Fibroblast of skin of right quadriceps (primary cell): ENCODE measurements around the gene ZFC3H1.
A peak's percentile ranks its signal among the peaks of the same experiment; 100 is the strongest.
"Not testable (repeated sequence)": the region's sequence is repeated elsewhere in the genome, so short reads cannot be mapped to it uniquely, and the experiment has no call there.

Experiments
- DNase-seq: peaks from one replicate; pipeline ENCODE4 v3.0.0-alpha.2; 2013

Gene ZFC3H1

GRCh38 chr12:71663561-71664410, at the start of gene ZFC3H1, which contains the start of gene THAP2:
TSS of gene ZFC3H1 (minus strand) at chr12:71663848. CDS start at chr12:71663610, 238 bp downstream.
TSS of gene THAP2 (plus strand) at chr12:71664301. CDS start at chr12:71664510, 209 bp downstream.
- DNase-seq = peak; percentile 100

GRCh38 chr12:71710276-71711125, 46.9 kb upstream of the ZFC3H1 start:
- DNase-seq = peak; percentile 88

- DNase-seq = peak; percentile 28
Measured at GRCh38 chr12:71708658-71709057, 45.0 kb upstream of the ZFC3H1 start.

- DNase-seq = no peak
Measured at GRCh38 chr12:71704920-71705319, 41.3 kb upstream of the ZFC3H1 start.

GRCh38 chr12:71703206-71703605, 39.6 kb upstream of the ZFC3H1 start:
- DNase-seq = no peak

GRCh38 chr12:71702590-71702989, 38.9 kb upstream of the ZFC3H1 start:
- no peak for DNase-seq

GRCh38 chr12:71702181-71702580, 38.5 kb upstream of the ZFC3H1 start:
- not testable (repeated sequence) for DNase-seq

GRCh38 chr12:71695782-71696181, 32.1 kb upstream of the ZFC3H1 start:
- DNase-seq = no peak

- no peak for DNase-seq
Measured at GRCh38 chr12:71694099-71694820, 30.6 kb upstream of the ZFC3H1 start.

- not testable (repeated sequence) for DNase-seq
Measured at GRCh38 chr12:71693651-71694050, 30.0 kb upstream of the ZFC3H1 start.

- no peak for DNase-seq
Measured at GRCh38 chr12:71693126-71693525, 29.5 kb upstream of the ZFC3H1 start.

- no peak for DNase-seq
Measured at GRCh38 chr12:71691504-71692129, 28.0 kb upstream of the ZFC3H1 start.

- DNase-seq = no peak
Measured at GRCh38 chr12:71688961-71689570, 25.4 kb upstream of the ZFC3H1 start.

- DNase-seq = not testable (repeated sequence)
Measured at GRCh38 chr12:71687172-71687571, 23.5 kb upstream of the ZFC3H1 start.

- DNase-seq = peak; percentile 28
Measured at GRCh38 chr12:71686658-71687025, 23.0 kb upstream of the ZFC3H1 start.

GRCh38 chr12:71685914-71686657, 22.4 kb upstream of the ZFC3H1 start, which contains the start of gene TMEM19:
TSS of gene TMEM19 (plus strand) at chr12:71686082. CDS start at chr12:71686681, 599 bp downstream.
- DNase-seq = peak; percentile 86

- DNase-seq = no peak
Measured at GRCh38 chr12:71685312-71685906, 21.8 kb upstream of the ZFC3H1 start.

GRCh38 chr12:71684081-71684480, 20.4 kb upstream of the ZFC3H1 start:
- DNase-seq = no peak

- DNase-seq = no peak
Measured at GRCh38 chr12:71683633-71684032, 20.0 kb upstream of the ZFC3H1 start.

- no peak for DNase-seq
Measured at GRCh38 chr12:71682466-71682865, 18.8 kb upstream of the ZFC3H1 start.

- no peak for DNase-seq
Measured at GRCh38 chr12:71671816-71672215, 8.2 kb upstream of the ZFC3H1 start.
